Right lobe of liver (tissue), 6 donors: Measurements from ENCODE around the gene RCSD1. TPM values are rescaled to one million over a fixed set of nuclear protein-coding genes. Genes with fewer than 3 reads are reported as not detected.

Source experiments
- ATAC-seq, 4 donors: fragments of 200-7000 bp; cut with Tn5 transposase; one replicate each; pipeline ENCODE4 v1.9.1; 2020; ENCODE audit warnings: mild to moderate bottlenecking in 4 of 4, moderate library complexity in 4 of 4
- DNase-seq, 3 donors: peaks; one replicate each; pipeline ENCODE4 v3.0.0-alpha.2; 2020
- H3K27ac ChIP-seq, 3 donors: fragments of 200-600 bp; one replicate each; pipeline ENCODE4 v1.8.0; 2022
- H3K27me3 ChIP-seq, 2 donors: fragments of 200-600 bp; one replicate each; pipeline ENCODE4 v1.8.0; 2022
- H3K36me3 ChIP-seq, 4 donors: fragments of 200-600 bp; sonication (generic) in 1 of 4; one replicate each; pipeline versions ENCODE4 v1.5.1 to v1.8.0; 2017 to 2022; ENCODE audit warnings: control low read depth in 1 of 4
- H3K4me1 ChIP-seq, 4 donors: fragments of 200-600 bp; sonication (generic) in 1 of 4; one replicate each; pipeline versions ENCODE4 v1.5.1 to v1.8.0; 2017 to 2022; ENCODE audit warnings: control low read depth in 1 of 4
- H3K4me3 ChIP-seq, 3 donors: fragments of 200-600 bp; one replicate each; pipeline ENCODE4 v1.8.0; 2022
- H3K9me3 ChIP-seq, 4 donors: fragments of 200-600 bp; sonication (generic) in 1 of 4; one replicate each; pipeline versions ENCODE4 v1.5.1 to v1.8.0; 2017 to 2022; ENCODE audit warnings: control low read depth in 1 of 4
- CTCF ChIP-seq, 4 donors: fragments of 200-600 bp in 3 of 4; fragments of 450-650 bp in 1 of 4; IDR thresholded peaks; one replicate each; pipeline versions ENCODE4 v1.5.1 to v1.8.0; 2016 to 2022; ENCODE audit warnings: antibody characterized with exemption in 4 of 4, mild to moderate bottlenecking in 2 of 4
- POLR2A ChIP-seq: fragments of 450-650 bp; IDR thresholded peaks from one replicate; pipeline ENCODE4 v1.6.1; 2017; ENCODE audit warnings: antibody characterized with exemption, mild to moderate bottlenecking
- WGBS: methylation state at CpG from one replicate; pipeline ENCODE4 v1.1.6; 2018; ENCODE audit warnings: low coverage, low lambda C conversion rate; ENCODE audit not compliant: insufficient coverage; ENCODE audit errors: missing lambda C conversion rate; 5-methylcytosine and 5-hydroxymethylcytosine counted together
- intact Hi-C, 2 donors: fragments of 100-400 bp; cut with DNase I; formaldehyde crosslinking; loops; one replicate each; pipeline versions ENCODE4 v1.11.2 to v1.14.1; 2022
- total RNA-seq, 6 experiments: library from RNA; depleted of rRNA in 2 of 6; stranded (reverse); fragments of >200 nt in 2 of 6; fragmentation: NEBNext Ultra II Directional in 3 of 6; extraction: Animal tissue kit (Norgen Biotek cat#: 25700) in 3 of 6; gene quantifications; one replicate each; pipeline versions ENCODE4 v1.1.0 to v1.2.4, GENCODE V29; 2016 to 2023
- donor health status: DM: no; HTN: yes; CAD: no.
- donor health status: DM: no; HTN: no; CAD: no.
- donor health status: DM: no; HTN: no; CAD: no.
- donor health status: DM: no; HTN: yes; CAD: no.
- donor health status: DM: no; HTN: yes; CAD: no.

RCSD1 gene
- total RNA-seq, 6 experiments from 2014 or later: 2.4 to 8.4 (median 5.0) TPM

GRCh38 chr1:167617153-167618147 lies 12.6 kb upstream of the RCSD1 start:
- no peak for DNase-seq
- intact Hi-C loops: no loop called here
- peaks cover 0 to 10% (median 0%) of the 10 kb centered on the region in 4 donors for H3K4me1 ChIP-seq
- no peak overlapping the region for H3K4me3 ChIP-seq
- TF ChIP-seq CTCF (IDR thresholded peaks at IDR 0.05): no peak
- no peak for TF ChIP-seq POLR2A
- no peaks in the 10 kb centered on the region for H3K27me3 ChIP-seq
- peak overlapping the region; percentile 12 to 48 (median 45) for H3K27ac ChIP-seq
- H3K36me3 ChIP-seq: no peaks in the 10 kb centered on the region
- no peaks in the 10 kb centered on the region for H3K9me3 ChIP-seq
- ATAC-seq: peak; percentile 77 to 87 (median 82)
- 31% methylated on average over 6 of the region's 8 CpGs for WGBS

- no peak overlapping the region for H3K4me3 ChIP-seq
- no peak for DNase-seq
- peaks cover 0 to 10% (median 0%) of the 10 kb centered on the region in 4 donors for H3K4me1 ChIP-seq
- TF ChIP-seq POLR2A: no peak
- no peak for TF ChIP-seq CTCF (IDR thresholded peaks at IDR 0.05)
- ATAC-seq: no peak
- no peaks in the 10 kb centered on the region for H3K36me3 ChIP-seq
- WGBS: 65% methylated on average over 10 of the region's 13 CpGs
- H3K9me3 ChIP-seq: no peaks in the 10 kb centered on the region
- H3K27ac ChIP-seq: peak overlapping the region in 1 of 3 donors; percentile 6
- intact Hi-C loops: no loop called here
- no peaks in the 10 kb centered on the region for H3K27me3 ChIP-seq
Observed at GRCh38 chr1:167618366-167618765, 11.7 kb upstream of the RCSD1 start.

GRCh38 chr1:167618789-167619188 lies 11.2 kb upstream of the RCSD1 start:
- H3K36me3 ChIP-seq: no peaks in the 10 kb centered on the region
- no peaks in the 10 kb centered on the region for H3K27me3 ChIP-seq
- DNase-seq (no peak), ATAC-seq (no peak)
- TF ChIP-seq POLR2A (no peak), CTCF (IDR thresholded peaks at IDR 0.05) (no peak)
- H3K9me3 ChIP-seq: no peaks in the 10 kb centered on the region
- intact Hi-C loops: no loop called here
- peaks cover 0 to 10% (median 0%) of the 10 kb centered on the region in 4 donors for H3K4me1 ChIP-seq
- no peak overlapping the region for H3K27ac ChIP-seq
- H3K4me3 ChIP-seq: no peak overlapping the region
- WGBS: 50% methylated on average over 3 of the region's 3 CpGs

GRCh38 chr1:167620002-167620401 lies 10.0 kb upstream of the RCSD1 start:
- 51% methylated on average over 5 of the region's 5 CpGs for WGBS
- no peak for ATAC-seq
- no peak overlapping the region for H3K27ac ChIP-seq
- no peak overlapping the region for H3K4me3 ChIP-seq
- H3K4me1 ChIP-seq: peaks cover 0 to 10% (median 0%) of the 10 kb centered on the region in 4 donors
- no peaks in the 10 kb centered on the region for H3K27me3 ChIP-seq
- DNase-seq: no peak
- H3K36me3 ChIP-seq: no peaks in the 10 kb centered on the region
- TF ChIP-seq CTCF (IDR thresholded peaks at IDR 0.05): no peak
- no peak for TF ChIP-seq POLR2A
- no peaks in the 10 kb centered on the region for H3K9me3 ChIP-seq
- intact Hi-C loops: no loop called here
